H1 (cell line): ENCODE results near the gene GDF2. TPM values are rescaled to one million over a fixed set of nuclear protein-coding genes. Genes with fewer than 3 reads are reported as not detected.

Experiments used
- CTCF ChIA-PET: fragments of 300-600 bp; sonication (Branson Sonifier 250); formaldehyde crosslinking; loops from one replicate; lab custom pipeline; 2021; ENCODE audit not compliant: partially characterized antibody; lab: Charles Lee
- POLR2A ChIA-PET: fragments of 300-600 bp; sonication (Branson Sonifier 250); formaldehyde crosslinking; loops from one replicate; lab custom pipeline; 2021; ENCODE audit warnings: inconsistent platforms; ENCODE audit not compliant: partially characterized antibody; lab: Charles Lee
- DNase-seq, 2 experiments: peaks; one replicate each; pipeline versions ENCODE4 v3.0.0 to v3.0.0-alpha.2; 2010 to 2022; ENCODE audit warnings: low spot score in 2 of 2, low read depth in 1 of 2, mixed read lengths in 1 of 2
- FAIRE-seq: peaks from 2 replicates; lab custom pipeline; 2011; peaks lifted over from hg19 to GRCh38; lab: Jason Lieb, UNC
- H2AFZ ChIP-seq: 2 replicates; pipeline ENCODE4 v1.8.1; 2012; ENCODE audit warnings: low read length, inconsistent platforms
- H2AK5ac ChIP-seq: 2 replicates; pipeline ENCODE4 v1.6.1; 2013; ENCODE audit warnings: low read depth, low read length
- H2BK120ac ChIP-seq: replicated peaks from 2 replicates; pipeline ENCODE3; 2013; ENCODE audit warnings: low read depth, low read length, inconsistent platforms
- H2BK12ac ChIP-seq: 2 replicates; pipeline ENCODE4 v1.6.1; 2013; ENCODE audit warnings: low read depth, low read length
- H2BK15ac ChIP-seq: 2 replicates; pipeline ENCODE4 v1.6.1; 2013; ENCODE audit warnings: low read length
- H2BK20ac ChIP-seq: 2 replicates; pipeline ENCODE4 v1.6.1; 2013; ENCODE audit warnings: low read length
- H2BK5ac ChIP-seq: 2 replicates; pipeline ENCODE4 v1.6.1; 2013; ENCODE audit warnings: low read depth, low read length
- H3K14ac ChIP-seq: 2 replicates; pipeline ENCODE4 v1.6.1; 2013; ENCODE audit warnings: inconsistent platforms; ENCODE audit not compliant: insufficient read length
- H3K18ac ChIP-seq: 2 replicates; pipeline ENCODE4 v1.6.1; 2013; ENCODE audit warnings: low read length; ENCODE audit errors: extremely low read depth
- H3K23ac ChIP-seq: 2 replicates; pipeline ENCODE4 v1.6.1; 2013; ENCODE audit warnings: inconsistent platforms; ENCODE audit not compliant: insufficient read length
- H3K23me2 ChIP-seq: 2 replicates; pipeline ENCODE4 v1.6.1; 2013; ENCODE audit warnings: low read depth, low read length
- H3K27ac ChIP-seq: 2 replicates; pipeline ENCODE4 v1.6.1; 2011; ENCODE audit warnings: low read depth, low read length, inconsistent platforms
- H3K27me3 ChIP-seq, 4 experiments: replicated peaks in 1 of 4; 1 replicate in 1 of 4; 2 replicates in 3 of 4; pipeline versions ENCODE4 v1.6.1 to v1.8.1; 2011 to 2013; ENCODE audit warnings: low read length in 3 of 4, mild to moderate bottlenecking in 3 of 4, inconsistent platforms in 2 of 4, mixed read lengths in 2 of 4, moderate library complexity in 1 of 4; ENCODE audit not compliant: control insufficient read depth in 3 of 4, insufficient read depth in 3 of 4; ENCODE audit errors: extremely low read depth in 1 of 4
- H3K36me3 ChIP-seq, 4 experiments: 2 replicates each; pipeline versions ENCODE4 v1.6.1 to v1.8.1; 2011 to 2013; ENCODE audit warnings: mild to moderate bottlenecking in 4 of 4, low read length in 3 of 4, moderate library complexity in 2 of 4, control low read depth in 1 of 4, inconsistent platforms in 1 of 4; ENCODE audit not compliant: insufficient read depth in 4 of 4, control insufficient read depth in 2 of 4
- H3K4ac ChIP-seq: replicated peaks from 2 replicates; pipeline ENCODE3; 2013; ENCODE audit warnings: low read length, low read depth, mixed read lengths, inconsistent platforms; ENCODE audit not compliant: insufficient read length
- H3K4me1 ChIP-seq, 4 experiments: replicated peaks in 1 of 4; 1 replicate in 1 of 4; 2 replicates in 3 of 4; pipeline versions ENCODE4 v1.6.1 to v1.8.1; 2011 to 2013; ENCODE audit warnings: low read length in 3 of 4, inconsistent platforms in 2 of 4, mixed read lengths in 1 of 4; ENCODE audit not compliant: insufficient read depth in 4 of 4, control insufficient read depth in 3 of 4
- H3K4me2 ChIP-seq, 2 experiments: 2 replicates each; pipeline versions ENCODE4 v1.6.1 to v1.8.1; 2011 to 2013; ENCODE audit warnings: low read depth in 2 of 2, low read length in 2 of 2, control low read depth in 1 of 2, inconsistent platforms in 1 of 2, mild to moderate bottlenecking in 1 of 2; ENCODE audit not compliant: insufficient read depth in 1 of 2
- H3K4me3 ChIP-seq, 4 experiments: fragments of 200-600, 300-600 bp in 1 of 4; sonication (generic), shearing (Covaris generic), sonication (Bioruptor Twin) in 1 of 4; 2 replicates each; pipeline versions ENCODE4 v1.5.1 to v1.8.1; 2011 to 2016; ENCODE audit warnings: low read length in 4 of 4, low read depth in 3 of 4, control low read depth in 2 of 4, inconsistent platforms in 2 of 4, mild to moderate bottlenecking in 2 of 4, mixed read lengths in 1 of 4, moderate library complexity in 1 of 4; ENCODE audit not compliant: insufficient read depth in 2 of 4; ENCODE audit errors: extremely low read depth in 1 of 4
- H3K56ac ChIP-seq: replicated peaks from 2 replicates; pipeline ENCODE3; 2013; ENCODE audit warnings: low read depth, mild to moderate bottlenecking, mixed read lengths, low read length, inconsistent platforms; ENCODE audit not compliant: insufficient read length
- H3K79me1 ChIP-seq: 2 replicates; pipeline ENCODE4 v1.6.1; 2013; ENCODE audit warnings: low read depth, low read length, control low read depth
- H3K79me2 ChIP-seq, 2 experiments: 2 replicates each; pipeline versions ENCODE4 v1.6.1 to v1.8.1; 2012 to 2013; ENCODE audit warnings: low read length in 2 of 2, mild to moderate bottlenecking in 2 of 2, inconsistent platforms in 1 of 2; ENCODE audit not compliant: insufficient read depth in 2 of 2, control insufficient read depth in 1 of 2
- H3K9ac ChIP-seq, 4 experiments: replicated peaks in 1 of 4; 1 replicate in 1 of 4; 2 replicates in 3 of 4; pipeline versions ENCODE4 v1.6.1 to v1.8.1; 2011 to 2013; ENCODE audit warnings: low read depth in 3 of 4, low read length in 3 of 4, control low read depth in 2 of 4, mild to moderate bottlenecking in 2 of 4, moderate library complexity in 2 of 4, inconsistent platforms in 1 of 4; ENCODE audit errors: extremely low read depth in 1 of 4
- H3K9me3 ChIP-seq, 2 experiments: 2 replicates each; pipeline versions ENCODE4 v1.6.1 to v1.8.1; 2012 to 2013; ENCODE audit warnings: mild to moderate bottlenecking in 2 of 2, moderate library complexity in 2 of 2, control low read depth in 1 of 2, inconsistent platforms in 1 of 2, low read depth in 1 of 2, low read length in 1 of 2, mixed read lengths in 1 of 2; ENCODE audit not compliant: insufficient read depth in 2 of 2
- H4K20me1 ChIP-seq, 2 experiments: replicated peaks in 1 of 2; 2 replicates each; pipeline versions ENCODE3 to v1.8.1; 2011 to 2013; ENCODE audit warnings: inconsistent platforms in 2 of 2, low read length in 2 of 2, mild to moderate bottlenecking in 1 of 2; ENCODE audit not compliant: insufficient read depth in 2 of 2, control insufficient read depth in 1 of 2
- H4K5ac ChIP-seq: 2 replicates; pipeline ENCODE4 v1.6.1; 2013; ENCODE audit warnings: low read length, low read depth, mixed read lengths, inconsistent platforms; ENCODE audit not compliant: insufficient read length
- H4K8ac ChIP-seq: 2 replicates; pipeline ENCODE4 v1.8.0; 2013; ENCODE audit warnings: mild to moderate bottlenecking, moderate library complexity, low read length, inconsistent platforms; ENCODE audit not compliant: insufficient read depth; ENCODE audit errors: extremely low read depth
- H4K91ac ChIP-seq: replicated peaks from 2 replicates; pipeline ENCODE3; 2013; ENCODE audit warnings: low read length, mixed read lengths, inconsistent platforms; ENCODE audit not compliant: insufficient read length
- CTCF ChIP-seq, 3 experiments: IDR thresholded peaks; 1 replicate in 2 of 3; 2 replicates in 1 of 3; pipeline versions ENCODE4 v1.5.1 to v1.6.1; 2011; ENCODE audit warnings: low read length in 3 of 3, mild to moderate bottlenecking in 3 of 3, inconsistent platforms in 2 of 3, low read depth in 1 of 3, moderate library complexity in 1 of 3; ENCODE audit not compliant: insufficient read depth in 1 of 3; ENCODE audit errors: control extremely low read depth in 1 of 3
- EZH2 ChIP-seq: fragments of 200-600 bp; sonication (generic); IDR thresholded peaks from 2 replicates; pipeline ENCODE4 v1.7.1; 2012; ENCODE audit warnings: low read depth, mild to moderate bottlenecking, moderate library complexity, low read length, inconsistent platforms; ENCODE audit not compliant: severe bottlenecking
- RAD21 ChIP-seq, 2 experiments: IDR thresholded peaks in 1 of 2; conservative IDR thresholded peaks in 1 of 2; 2 replicates each; pipeline ENCODE4 v1.6.1; 2011; ENCODE audit warnings: low read depth in 2 of 2, low read length in 2 of 2, improper control_type of control experiment in 1 of 2, inconsistent platforms in 1 of 2, mild to moderate bottlenecking in 1 of 2, moderate library complexity in 1 of 2
- WGBS, 2 experiments: shearing (Covaris generic) in 1 of 2; methylation state at CpG; one replicate each; pipeline versions ENCODE4 v1.1.6 to v1.1.7; 2013 to 2015; ENCODE audit warnings: low lambda C conversion rate in 2 of 2, mixed read lengths in 2 of 2, inconsistent platforms in 1 of 2, low coverage in 1 of 2, missing lambda C conversion rate in 1 of 2; ENCODE audit not compliant: insufficient replicate concordance in 2 of 2, insufficient coverage in 1 of 2, insufficient read length in 1 of 2; ENCODE audit errors: extremely low coverage in 1 of 2, missing lambda C conversion rate in 1 of 2; 5-methylcytosine and 5-hydroxymethylcytosine counted together
- polyA plus RNA-seq, 7 experiments: library from polyadenylated mRNA; depleted of rRNA in 3 of 7; stranded (reverse) in 5 of 7; unstranded in 2 of 7; fragments of >200 nt in 5 of 7; fragments of 200-250 nt in 2 of 7; gene quantifications; 1 replicate in 5 of 7; 2 replicates in 1 of 7; 4 replicates in 1 of 7; pipeline versions ENCODE4 v1.2.1 to v1.2.3, GENCODE V29; 2011 to 2013; ENCODE audit warnings: missing spikeins in 2 of 7, mixed read lengths in 2 of 7
- total RNA-seq: library from RNA; stranded (reverse); fragmentation: NEBNext Ultra II Directional; extraction: Animal tissue kit (Norgen Biotek cat#: 25700); gene quantifications from 2 replicates; pipeline ENCODE4 v1.2.1, GENCODE V29; 2021

GDF2 gene
- total and polyA plus RNA-seq, 2 of the 8 experiments (the other 6 are each of a cell fraction or from before 2014, with no cell fraction given) = not detected

DNA sequence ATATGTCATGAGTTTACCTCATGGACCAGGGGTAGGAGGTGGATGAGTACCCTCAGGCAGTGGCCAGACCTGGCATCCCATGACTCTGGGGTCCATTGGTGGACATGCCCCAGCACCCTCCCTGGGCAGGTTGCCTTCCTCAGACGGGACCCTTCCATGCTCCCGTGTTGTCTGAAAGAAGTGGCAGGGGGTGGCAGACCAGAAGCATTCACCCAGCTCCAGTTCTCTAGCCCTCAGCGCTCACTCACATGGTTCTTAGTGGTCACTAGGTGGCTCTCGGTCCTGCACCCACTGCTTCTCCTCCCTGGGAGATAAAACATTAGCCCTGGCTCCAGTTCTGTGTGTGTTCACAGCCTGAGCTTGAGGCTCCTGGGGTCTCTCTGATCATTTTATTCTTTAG is 31.9 kb downstream of the GDF2 start:
- no peaks in the 10 kb centered on the region; a peak in 1 of 7 replicates for H3K27me3 ChIP-seq
- no peak overlapping the region for H4K8ac ChIP-seq
- no peaks in the 10 kb centered on the region for H4K20me1 ChIP-seq
- no peaks in the 10 kb centered on the region for H3K79me2 ChIP-seq
- H3K18ac ChIP-seq = no peak overlapping the region
- ChIA-PET CTCF (interaction anchor here (1.2 to 14.6 kb wide), 7 partner anchors 8 to 362 kb away, joined by 3 to 132 read pairs (median 5); no protein-coding TSS in a partner anchor), POLR2A (no interaction called here)
- H3K4ac ChIP-seq = no peak overlapping the region
- no peak overlapping the region for H3K27ac ChIP-seq
- no peak overlapping the region for H3K14ac ChIP-seq
- no peak overlapping the region for H3K9ac ChIP-seq
- H3K36me3 ChIP-seq = no peaks in the 10 kb centered on the region
- H3K4me3 ChIP-seq = no peak overlapping the region
- H3K9me3 ChIP-seq = no peaks in the 10 kb centered on the region
- H2BK20ac ChIP-seq = 0 out of 2 replicates have a peak overlapping the region, but pooled peaks have one; percentile 21
- no peaks in the 10 kb centered on the region; a peak in 1 of 7 replicates for H3K4me1 ChIP-seq
- no peak overlapping the region for H2BK15ac ChIP-seq
- H3K4me2 ChIP-seq = no peak overlapping the region
- H4K91ac ChIP-seq = no peak overlapping the region
- DNase-seq (no peak), FAIRE-seq (no peak)
- H4K5ac ChIP-seq = no peak overlapping the region
- no peaks in the 10 kb centered on the region for H3K79me1 ChIP-seq
- TF ChIP-seq EZH2 (no peak), RAD21 (IDR thresholded peaks at IDR 0.05 in 1 of 2, conservative IDR thresholded peaks at IDR 0.05 in 1 of 2; ENCODE audit: low read depth in 2 of 2, low read length in 2 of 2) (peak in 1 of 2 experiments; percentile 31; a peak in 2 of 4 replicates), CTCF (IDR thresholded peaks at IDR 0.05; ENCODE audit: control extremely low read depth in 1 of 3, insufficient read depth in 1 of 3, low read depth in 1 of 3, low read length in 3 of 3) (peak in 2 of 3 experiments; percentile 15 to 20; a peak in 2 of 4 replicates)
- no peak overlapping the region for H2AFZ ChIP-seq
- no peak overlapping the region for H2BK12ac ChIP-seq
- no peak overlapping the region for H2BK5ac ChIP-seq
- H3K56ac ChIP-seq = no peak overlapping the region
- H2BK120ac ChIP-seq = no peak overlapping the region
- H3K23ac ChIP-seq = no peak overlapping the region
- H3K23me2 ChIP-seq = no peaks in the 10 kb centered on the region
- no peak overlapping the region for H2AK5ac ChIP-seq
- WGBS, 2 experiments = 83% methylated on average over 4 of the region's 4 CpGs; no CpG with 5 or more reads in 1 of the 2 experiments
